PFSK-1 (cell line): Measurements from ENCODE around the gene DNAJB4.

Experiments
- FOXP2 ChIP-seq: optimal IDR thresholded peaks from 2 replicates; pipeline ENCODE3; 2011; ENCODE audit warnings: borderline replicate concordance, control low read depth, inconsistent platforms; ENCODE audit not compliant: insufficient read depth; ENCODE audit errors: extremely low read length, extremely low read depth
- POLR2AphosphoS5 ChIP-seq: IDR thresholded peaks from 2 replicates; pipeline ENCODE4 v1.6.1; 2012; ENCODE audit warnings: low read depth, mild to moderate bottlenecking, control low read depth, low read length, moderate library complexity
- SIN3A ChIP-seq: IDR thresholded peaks from 2 replicates; pipeline ENCODE4 v1.6.1; 2012; ENCODE audit warnings: mild to moderate bottlenecking, low read length, moderate library complexity, borderline replicate concordance; ENCODE audit not compliant: insufficient read depth
- TAF1 ChIP-seq: IDR thresholded peaks from 2 replicates; pipeline ENCODE4 v1.6.1; 2012; ENCODE audit warnings: low read length, control low read depth, borderline replicate concordance; ENCODE audit not compliant: insufficient read depth
- TF ChIP-seq, protein P1 (sequence below), 2 experiments: IDR thresholded peaks; 2 replicates each; pipeline versions ENCODE4 v1.6.1 to v1.8.0; 2011 to 2012; ENCODE audit warnings: low read depth in 2 of 2, low read length in 2 of 2, control low read depth in 1 of 2, inconsistent platforms in 1 of 2, mild to moderate bottlenecking in 1 of 2, moderate library complexity in 1 of 2; ENCODE audit not compliant: insufficient read depth in 1 of 2

The DNAJB4 gene

DNA sequence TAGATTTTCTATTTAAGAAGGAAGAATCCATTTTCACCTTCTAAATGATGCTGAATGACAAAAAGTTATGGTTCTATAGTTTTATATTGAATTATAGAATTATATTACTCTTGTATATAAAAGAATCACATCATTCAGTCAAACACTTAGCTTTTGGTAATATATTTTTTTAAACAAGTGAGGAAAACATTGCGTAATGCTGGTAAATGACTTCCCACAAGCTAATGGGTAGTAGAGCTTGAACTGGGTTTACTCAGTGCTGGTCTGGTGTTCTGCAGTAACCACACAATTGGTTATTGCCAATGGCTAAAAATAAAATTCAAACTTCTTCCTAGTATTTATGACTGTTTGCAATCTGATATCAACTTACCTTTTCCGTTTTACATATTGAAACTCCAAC lies 30.4 kb downstream of the DNAJB4 start:
- TF ChIP-seq TAF1: no peak
- no peak for TF ChIP-seq SIN3A
- TF ChIP-seq POLR2AphosphoS5: no peak
- no peak for TF ChIP-seq FOXP2
- TF ChIP-seq, protein P1, sequence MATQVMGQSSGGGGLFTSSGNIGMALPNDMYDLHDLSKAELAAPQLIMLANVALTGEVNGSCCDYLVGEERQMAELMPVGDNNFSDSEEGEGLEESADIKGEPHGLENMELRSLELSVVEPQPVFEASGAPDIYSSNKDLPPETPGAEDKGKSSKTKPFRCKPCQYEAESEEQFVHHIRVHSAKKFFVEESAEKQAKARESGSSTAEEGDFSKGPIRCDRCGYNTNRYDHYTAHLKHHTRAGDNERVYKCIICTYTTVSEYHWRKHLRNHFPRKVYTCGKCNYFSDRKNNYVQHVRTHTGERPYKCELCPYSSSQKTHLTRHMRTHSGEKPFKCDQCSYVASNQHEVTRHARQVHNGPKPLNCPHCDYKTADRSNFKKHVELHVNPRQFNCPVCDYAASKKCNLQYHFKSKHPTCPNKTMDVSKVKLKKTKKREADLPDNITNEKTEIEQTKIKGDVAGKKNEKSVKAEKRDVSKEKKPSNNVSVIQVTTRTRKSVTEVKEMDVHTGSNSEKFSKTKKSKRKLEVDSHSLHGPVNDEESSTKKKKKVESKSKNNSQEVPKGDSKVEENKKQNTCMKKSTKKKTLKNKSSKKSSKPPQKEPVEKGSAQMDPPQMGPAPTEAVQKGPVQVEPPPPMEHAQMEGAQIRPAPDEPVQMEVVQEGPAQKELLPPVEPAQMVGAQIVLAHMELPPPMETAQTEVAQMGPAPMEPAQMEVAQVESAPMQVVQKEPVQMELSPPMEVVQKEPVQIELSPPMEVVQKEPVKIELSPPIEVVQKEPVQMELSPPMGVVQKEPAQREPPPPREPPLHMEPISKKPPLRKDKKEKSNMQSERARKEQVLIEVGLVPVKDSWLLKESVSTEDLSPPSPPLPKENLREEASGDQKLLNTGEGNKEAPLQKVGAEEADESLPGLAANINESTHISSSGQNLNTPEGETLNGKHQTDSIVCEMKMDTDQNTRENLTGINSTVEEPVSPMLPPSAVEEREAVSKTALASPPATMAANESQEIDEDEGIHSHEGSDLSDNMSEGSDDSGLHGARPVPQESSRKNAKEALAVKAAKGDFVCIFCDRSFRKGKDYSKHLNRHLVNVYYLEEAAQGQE (IDR thresholded peaks at IDR 0.05; ENCODE audit: insufficient read depth in 1 of 2, low read depth in 2 of 2, low read length in 2 of 2): no peak

DNA sequence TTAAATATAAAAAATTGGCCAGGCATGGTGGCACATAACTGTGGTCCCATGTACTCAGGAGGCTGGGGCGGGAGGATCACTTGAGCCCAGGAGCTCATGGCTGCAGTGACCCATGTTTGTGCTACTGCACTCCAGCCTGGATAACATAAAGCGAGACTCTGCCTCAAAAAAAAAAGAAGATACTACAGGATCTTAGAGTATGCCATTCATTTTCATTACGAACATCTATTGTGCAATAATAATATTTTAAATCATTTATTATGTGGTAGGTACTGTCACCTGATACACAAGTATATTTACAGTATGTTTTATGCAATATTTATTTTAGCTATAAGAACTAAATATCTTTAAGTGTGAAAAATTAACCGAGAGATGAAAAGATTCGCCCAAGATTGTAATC lies 31.7 kb downstream of the DNAJB4 start:
- TF ChIP-seq, protein P1 (IDR thresholded peaks at IDR 0.05; ENCODE audit: insufficient read depth in 1 of 2, low read depth in 2 of 2, low read length in 2 of 2): no peak
- TF ChIP-seq FOXP2 (no peak), SIN3A (no peak), TAF1 (no peak), POLR2AphosphoS5 (no peak)

DNA sequence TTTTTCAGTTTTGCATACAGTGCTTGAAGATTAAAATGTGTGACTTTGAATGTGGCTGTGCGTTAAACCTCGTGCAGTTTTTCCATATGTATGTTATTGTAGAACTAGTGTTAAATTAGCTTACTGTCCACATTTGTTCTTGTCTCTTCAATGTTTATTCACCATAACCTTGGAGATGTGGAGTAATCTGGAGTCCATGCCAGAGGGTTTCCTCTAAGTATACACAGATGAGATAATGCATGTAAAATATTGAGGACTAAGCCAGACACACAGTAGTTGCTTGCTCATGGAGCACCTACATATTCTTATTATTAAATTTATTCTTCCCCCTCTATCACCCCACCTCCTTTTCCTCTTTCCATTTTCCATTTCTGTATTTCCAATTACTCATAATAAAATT lies 33.3 kb downstream of the DNAJB4 start:
- TF ChIP-seq POLR2AphosphoS5 (no peak), TAF1 (no peak), SIN3A (no peak), FOXP2 (no peak)
- TF ChIP-seq, protein P1 (IDR thresholded peaks at IDR 0.05; ENCODE audit: insufficient read depth in 1 of 2, low read depth in 2 of 2, low read length in 2 of 2): no peak

DNA sequence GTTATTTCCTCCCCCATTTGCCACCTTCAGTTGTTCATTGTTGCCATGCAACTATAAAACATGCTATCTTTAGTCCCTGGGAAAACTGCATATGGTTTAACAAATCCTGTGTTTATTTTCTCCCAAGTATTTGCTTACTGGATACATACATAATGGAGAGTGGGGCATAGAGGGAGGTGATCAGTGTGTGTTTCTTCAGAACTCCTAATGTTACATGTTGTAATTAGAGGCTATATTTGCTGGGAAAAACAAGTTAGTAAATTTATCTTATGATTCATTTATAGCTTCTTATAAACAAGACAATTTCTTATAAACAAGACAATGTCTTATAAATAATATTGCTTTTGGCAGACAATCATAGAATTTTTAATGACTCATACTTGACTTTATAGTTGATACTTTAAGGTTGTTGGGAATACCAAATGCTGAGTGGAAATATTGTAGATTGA lies 33.8 kb downstream of the DNAJB4 start:
- no peak for TF ChIP-seq FOXP2
- no peak for TF ChIP-seq POLR2AphosphoS5
- no peak for TF ChIP-seq TAF1
- TF ChIP-seq, protein P1 (IDR thresholded peaks at IDR 0.05; ENCODE audit: insufficient read depth in 1 of 2, low read depth in 2 of 2, low read length in 2 of 2): no peak
- no peak for TF ChIP-seq SIN3A
